AG10803 (cell line): Measurements from ENCODE around the gene TPSAB1.

Experiments
- DNase-seq: peaks from one replicate; pipeline ENCODE4 v3.0.0; 2010; ENCODE audit warnings: low read depth
- H3K4me3 ChIP-seq: 2 replicates; pipeline ENCODE4 v1.5.1; 2011; ENCODE audit warnings: mild to moderate bottlenecking, low read length, control low read depth
- CTCF ChIP-seq: conservative IDR thresholded peaks from 2 replicates; pipeline ENCODE4 v1.5.1; 2011; ENCODE audit warnings: mild to moderate bottlenecking, low read length, control low read depth, inconsistent platforms

Gene TPSAB1

GRCh38 chr16:1216296-1216619 lies 24.2 kb upstream of the TPSAB1 start:
- no peak for DNase-seq
- no peak overlapping the region for H3K4me3 ChIP-seq
- TF ChIP-seq CTCF: no peak

DNA sequence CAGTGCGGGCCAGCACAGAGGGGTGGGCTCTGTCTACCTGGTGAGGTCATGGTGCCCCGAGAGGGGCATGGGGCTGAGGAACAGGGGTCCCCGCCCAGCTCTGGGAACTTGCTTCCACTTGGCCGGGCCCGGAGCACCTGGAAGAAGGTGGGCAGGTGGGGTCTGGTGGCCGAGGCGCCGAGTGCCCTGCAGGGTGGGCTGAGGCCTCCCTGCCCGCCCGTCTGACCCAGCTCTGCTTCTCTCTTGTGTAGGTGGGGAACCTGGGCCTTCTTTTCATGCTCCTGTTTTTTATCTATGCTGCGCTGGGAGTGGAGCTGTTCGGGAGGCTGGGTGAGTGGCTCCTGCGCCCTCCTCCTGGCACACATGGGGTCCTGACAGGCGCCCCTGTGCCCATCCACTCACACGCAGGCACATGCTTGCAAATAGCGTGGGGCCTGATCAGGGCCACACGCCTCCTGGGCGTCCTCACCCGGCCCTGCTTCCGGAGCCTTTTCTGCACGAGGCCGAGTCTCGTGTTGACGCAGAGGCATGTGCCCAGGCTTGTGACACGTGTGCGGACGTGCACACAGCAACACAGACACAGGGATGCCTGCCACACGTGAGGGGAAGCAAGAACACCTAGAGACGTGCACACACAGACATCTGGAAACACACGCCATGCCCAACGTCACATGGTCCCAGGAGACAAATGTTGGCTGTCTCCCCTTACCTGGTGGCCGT lies 23.7 kb upstream of the TPSAB1 start:
- TF ChIP-seq CTCF: no peak
- no peak overlapping the region for H3K4me3 ChIP-seq
- DNase-seq: no peak

GRCh38 chr16:1217526-1217925 lies 23.0 kb upstream of the TPSAB1 start:
- H3K4me3 ChIP-seq: no peak overlapping the region
- TF ChIP-seq CTCF: no peak
- DNase-seq: no peak

GRCh38 chr16:1218061-1218929 lies 22.2 kb upstream of the TPSAB1 start:
- H3K4me3 ChIP-seq: no peak overlapping the region
- no peak for DNase-seq

DNA sequence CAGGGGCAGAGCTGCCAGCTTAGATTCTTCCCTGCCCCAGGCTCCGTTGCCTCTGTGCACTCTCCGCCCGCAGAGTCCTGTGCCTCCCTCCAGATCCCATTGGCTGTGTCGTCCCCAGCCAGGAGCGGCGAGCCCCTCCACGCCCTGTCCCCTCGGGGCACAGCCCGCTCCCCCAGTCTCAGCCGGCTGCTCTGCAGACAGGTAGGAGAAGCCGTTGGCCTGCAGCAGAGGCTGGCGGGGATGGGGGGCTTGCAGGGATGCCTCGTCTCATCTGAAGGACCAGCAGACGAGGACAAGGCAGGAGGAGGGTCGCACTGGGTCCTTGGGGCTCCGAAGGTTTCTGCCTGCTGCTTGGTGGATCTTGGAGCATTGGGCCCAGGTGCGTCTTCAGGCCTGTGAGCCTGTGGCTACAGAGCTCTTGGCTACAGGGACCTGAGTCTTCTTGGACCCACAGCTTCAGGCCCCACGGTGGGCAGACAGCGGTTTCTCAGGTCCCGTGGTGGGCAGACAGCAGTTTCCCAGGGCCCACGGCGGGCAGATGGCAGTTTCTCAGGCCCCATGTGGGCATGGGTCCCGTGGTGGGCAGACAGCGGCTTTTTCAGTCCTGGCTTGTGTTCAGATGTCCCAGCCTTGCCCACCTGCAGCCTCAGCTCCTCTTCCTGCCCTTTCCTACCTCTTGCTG lies 21.4 kb upstream of the TPSAB1 start:
- no peak for DNase-seq
- H3K4me3 ChIP-seq: no peak overlapping the region
- TF ChIP-seq CTCF: no peak

More at GRCh38 chr16:1218061-1218929, 22.2 kb upstream of the TPSAB1 start:
- TF ChIP-seq CTCF: no peak

GRCh38 chr16:1220098-1220728 lies 20.3 kb upstream of the TPSAB1 start:
- no peak for TF ChIP-seq CTCF
- no peak overlapping the region for H3K4me3 ChIP-seq
- DNase-seq: no peak
